Activated T-helper 1 cell treated with anti-CD3 and anti-CD28 coated beads, Interleukin-2, amount 50 U/mL, for 16 hours (primary cell): ENCODE results near the gene SLC38A10.

Source experiments
- DNase-seq, 2 donors: peaks; one replicate each; pipeline ENCODE4 v3.0.0-alpha.2; 2020; ENCODE audit warnings: low read depth in 1 of 2, low spot score in 1 of 2

Gene SLC38A10

DNA sequence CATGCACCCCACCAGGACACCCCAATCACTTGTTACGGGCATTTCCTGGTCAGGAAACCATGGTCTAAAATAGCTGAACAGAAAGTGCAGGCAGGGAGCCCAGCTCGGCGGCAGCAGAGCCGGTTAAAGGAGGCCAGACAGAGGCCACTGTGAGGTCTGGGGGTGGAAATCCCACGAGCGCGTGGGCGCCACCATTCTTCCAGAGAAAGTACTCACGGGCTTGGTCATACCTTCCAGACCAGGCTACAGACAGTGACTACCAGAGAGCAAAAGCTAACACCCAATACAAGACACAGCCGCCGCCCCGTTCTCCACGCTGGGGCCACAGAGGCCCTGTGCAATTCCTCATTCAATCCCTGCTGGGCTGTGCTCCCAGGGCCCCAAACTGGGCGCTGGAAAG is 84.2 kb downstream of the SLC38A10 start:
- DNase-seq = no peak

DNA sequence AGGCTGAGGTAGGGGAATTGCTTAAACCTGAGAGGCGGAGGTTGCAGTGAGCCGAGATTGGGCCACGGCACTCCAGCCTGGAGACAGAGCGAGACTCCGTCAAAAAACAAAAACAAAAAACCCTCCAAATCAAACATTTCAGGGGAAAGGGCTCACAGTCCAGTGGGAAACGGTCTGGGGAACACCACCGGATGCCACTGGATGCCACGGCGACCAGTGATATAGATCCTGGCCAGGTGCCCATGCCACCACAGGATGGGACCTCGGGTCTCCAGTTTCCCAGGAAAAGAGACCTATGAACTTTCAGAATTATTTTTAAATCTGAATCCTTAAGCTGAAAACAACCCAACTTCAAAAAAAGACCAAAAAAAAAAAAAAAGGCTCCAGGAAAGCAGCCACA is 84.6 kb downstream of the SLC38A10 start:
- no peak for DNase-seq

DNA sequence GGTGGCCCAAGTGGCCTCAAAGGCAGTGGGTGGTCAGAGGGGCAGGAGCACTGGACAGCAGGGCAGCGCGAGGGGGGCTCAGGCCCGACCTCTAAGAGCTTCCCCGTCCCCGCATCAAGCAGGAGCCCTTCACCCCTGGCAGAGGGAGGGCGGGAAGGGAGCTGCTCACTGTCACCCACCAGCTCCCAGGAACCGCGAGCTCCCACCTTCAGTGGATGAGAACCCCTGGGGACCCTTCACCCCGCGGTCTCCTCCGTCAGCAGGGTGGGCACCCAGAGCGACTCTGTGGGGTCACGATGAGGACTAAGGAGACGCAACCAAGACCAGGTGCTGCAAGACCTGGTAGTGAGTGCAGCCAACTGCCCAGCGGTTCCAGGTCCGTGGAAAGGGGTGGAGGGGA is 86.0 kb downstream of the SLC38A10 start:
- no peak for DNase-seq

DNA sequence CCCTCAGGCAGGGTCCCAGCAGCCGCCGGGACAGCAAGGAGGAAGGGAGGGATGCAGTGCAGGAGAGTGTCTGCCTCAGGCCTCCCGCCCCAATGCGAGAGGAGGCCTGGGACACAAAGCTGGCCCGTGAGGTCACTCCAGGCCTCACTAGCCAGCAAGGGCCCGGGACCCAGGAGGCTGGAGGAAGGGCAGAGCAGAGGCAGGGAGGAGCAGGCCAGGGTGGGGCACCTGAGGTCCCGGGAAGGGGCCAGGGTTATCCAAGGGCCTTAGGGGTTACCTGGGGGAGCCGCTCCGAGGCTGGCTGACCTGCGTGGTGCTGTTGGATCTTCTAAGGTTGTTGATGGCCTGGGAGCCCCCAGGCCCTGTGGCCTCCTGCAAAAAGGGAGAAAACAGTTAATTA is 86.5 kb downstream of the SLC38A10 start:
- no peak for DNase-seq

DNA sequence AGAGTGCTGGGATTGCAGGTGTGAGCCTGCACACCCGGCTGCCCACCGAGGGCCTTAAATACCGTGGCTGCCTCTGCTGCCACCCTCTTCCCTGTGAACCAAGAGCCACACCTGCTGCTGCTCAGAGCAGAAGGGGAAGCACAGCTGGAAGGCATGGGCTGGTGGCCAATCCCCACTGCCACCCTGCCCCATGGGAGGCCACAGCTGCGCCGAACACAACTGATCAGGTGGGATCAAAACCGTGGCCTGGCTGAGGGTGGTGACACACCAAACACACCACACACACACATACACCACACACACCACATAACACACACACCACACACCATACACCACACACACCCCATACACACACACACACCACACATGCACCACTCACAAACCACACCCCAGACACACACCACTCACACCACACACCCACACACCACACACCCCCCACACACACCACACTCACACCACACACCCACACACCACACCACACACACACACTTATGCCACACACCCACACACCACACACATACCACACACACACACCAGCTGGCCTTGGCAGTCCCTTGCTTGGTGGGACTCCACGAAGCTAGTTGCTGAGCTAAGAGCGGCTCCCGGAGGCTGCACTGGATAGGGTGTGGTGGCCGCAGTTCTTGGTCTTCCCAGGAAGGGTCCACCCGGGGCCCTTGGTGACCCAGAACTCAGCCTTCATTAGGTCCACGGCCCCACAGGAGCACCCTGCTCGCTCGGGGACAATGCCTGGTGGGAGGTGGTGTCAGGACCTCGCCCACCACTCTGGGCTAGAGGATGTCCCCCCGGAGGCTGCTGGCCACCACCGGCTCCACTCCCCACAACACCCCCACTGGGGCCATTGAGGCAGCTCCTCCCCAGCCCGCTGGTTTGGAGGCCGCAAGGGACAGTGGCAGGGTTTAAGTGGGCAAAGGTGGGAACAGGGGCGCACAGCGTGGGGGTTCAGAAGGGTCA is 87.2 kb downstream of the SLC38A10 start:
- no peak for DNase-seq

DNA sequence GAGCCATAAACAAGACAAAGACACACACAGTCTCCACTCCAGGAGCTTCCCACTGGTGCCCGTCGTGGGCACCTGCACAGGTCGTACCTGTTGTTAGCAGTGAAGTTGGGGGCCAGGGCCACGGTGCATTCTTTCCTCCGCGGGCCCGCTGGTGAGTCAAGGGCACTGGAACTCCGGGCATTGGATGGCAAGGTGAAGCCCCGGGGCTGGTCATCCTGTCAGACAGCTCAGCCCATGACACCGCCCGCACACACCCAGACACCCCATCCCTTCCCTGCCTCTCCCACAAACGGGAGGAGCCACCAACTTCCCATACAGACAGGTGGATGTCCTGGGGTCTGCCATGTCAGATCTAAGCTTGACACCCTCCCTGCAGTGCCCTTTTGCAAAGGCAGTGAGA is 88.5 kb downstream of the SLC38A10 start:
- no peak for DNase-seq

DNA sequence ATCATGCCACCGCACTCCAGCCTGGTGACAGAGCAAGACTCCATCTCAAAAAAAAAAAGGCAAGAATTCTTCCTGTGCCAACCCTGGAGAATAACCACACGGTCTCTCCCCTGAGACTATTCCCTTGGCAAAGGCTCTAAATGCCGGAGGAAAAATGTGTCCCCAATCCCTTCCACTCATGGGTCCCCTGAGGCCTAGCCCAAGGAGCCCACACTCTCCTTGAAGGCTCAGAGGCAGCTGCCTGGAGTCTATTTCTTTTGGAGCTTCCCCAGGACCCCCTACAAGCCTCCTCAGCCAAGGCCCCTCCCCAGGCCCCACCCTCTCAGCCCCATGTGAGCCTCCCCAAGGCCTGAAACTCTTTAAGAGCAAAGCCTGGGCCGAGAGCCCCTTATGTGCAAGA is 88.9 kb downstream of the SLC38A10 start:
- no peak for DNase-seq

DNA sequence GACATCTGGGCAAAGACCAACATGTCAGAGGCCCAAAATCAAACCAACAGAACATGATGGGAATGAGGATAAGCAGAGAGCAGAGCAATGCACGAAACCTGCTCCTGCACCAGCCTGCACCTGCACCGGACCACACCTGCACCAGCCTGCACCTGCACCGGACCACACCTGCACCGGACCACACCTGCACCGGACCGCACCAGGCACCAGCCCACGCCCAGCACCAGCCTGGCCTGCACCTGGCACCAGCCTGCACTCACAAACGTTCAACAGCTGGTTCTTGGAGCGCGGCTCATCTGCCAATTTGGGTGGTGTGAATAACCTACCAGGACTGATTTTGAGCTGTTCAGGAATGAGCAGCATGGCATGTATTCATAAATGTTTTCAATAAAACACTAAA is 90.5 kb downstream of the SLC38A10 start:
- DNase-seq = no peak

DNA sequence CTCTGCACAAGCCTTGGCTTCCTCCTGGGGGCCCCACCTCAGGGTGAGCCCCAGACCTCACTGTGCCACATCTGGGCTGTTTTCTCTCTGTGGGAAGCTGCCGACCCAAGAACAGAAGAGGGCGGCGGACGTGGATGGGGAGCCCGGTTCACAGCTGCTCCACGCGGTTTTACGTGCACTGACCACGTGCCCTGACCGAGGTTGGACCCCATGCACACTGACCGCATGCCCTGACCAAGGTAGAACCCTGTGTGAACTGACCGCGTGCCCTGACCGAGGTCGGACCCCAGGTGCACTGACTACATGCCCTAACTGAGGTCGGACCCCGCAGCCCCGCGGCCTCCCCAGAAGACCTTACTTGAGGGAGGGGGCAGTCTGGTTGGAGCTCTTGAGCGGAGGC is 92.0 kb downstream of the SLC38A10 start:
- no peak for DNase-seq

DNA sequence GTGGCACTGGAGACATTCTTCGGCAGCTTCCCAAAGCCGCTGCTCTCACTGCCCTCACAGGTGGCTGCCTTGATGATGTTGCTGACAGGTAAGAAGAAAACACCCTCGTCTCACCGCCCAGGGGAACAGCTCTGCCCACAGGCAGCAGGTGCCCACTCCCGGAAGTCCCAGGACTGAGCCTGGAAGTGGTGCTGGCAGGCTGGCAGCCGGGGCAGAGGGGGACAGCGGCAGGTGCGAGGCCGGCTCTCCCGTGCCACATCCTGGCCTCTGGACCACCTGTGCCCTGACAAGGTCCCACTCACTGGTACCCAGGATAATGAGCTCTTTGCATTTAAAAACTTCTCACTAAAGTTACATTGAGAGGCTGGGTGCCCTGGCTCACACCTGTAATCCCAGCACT is 92.8 kb downstream of the SLC38A10 start:
- DNase-seq = no peak

DNA sequence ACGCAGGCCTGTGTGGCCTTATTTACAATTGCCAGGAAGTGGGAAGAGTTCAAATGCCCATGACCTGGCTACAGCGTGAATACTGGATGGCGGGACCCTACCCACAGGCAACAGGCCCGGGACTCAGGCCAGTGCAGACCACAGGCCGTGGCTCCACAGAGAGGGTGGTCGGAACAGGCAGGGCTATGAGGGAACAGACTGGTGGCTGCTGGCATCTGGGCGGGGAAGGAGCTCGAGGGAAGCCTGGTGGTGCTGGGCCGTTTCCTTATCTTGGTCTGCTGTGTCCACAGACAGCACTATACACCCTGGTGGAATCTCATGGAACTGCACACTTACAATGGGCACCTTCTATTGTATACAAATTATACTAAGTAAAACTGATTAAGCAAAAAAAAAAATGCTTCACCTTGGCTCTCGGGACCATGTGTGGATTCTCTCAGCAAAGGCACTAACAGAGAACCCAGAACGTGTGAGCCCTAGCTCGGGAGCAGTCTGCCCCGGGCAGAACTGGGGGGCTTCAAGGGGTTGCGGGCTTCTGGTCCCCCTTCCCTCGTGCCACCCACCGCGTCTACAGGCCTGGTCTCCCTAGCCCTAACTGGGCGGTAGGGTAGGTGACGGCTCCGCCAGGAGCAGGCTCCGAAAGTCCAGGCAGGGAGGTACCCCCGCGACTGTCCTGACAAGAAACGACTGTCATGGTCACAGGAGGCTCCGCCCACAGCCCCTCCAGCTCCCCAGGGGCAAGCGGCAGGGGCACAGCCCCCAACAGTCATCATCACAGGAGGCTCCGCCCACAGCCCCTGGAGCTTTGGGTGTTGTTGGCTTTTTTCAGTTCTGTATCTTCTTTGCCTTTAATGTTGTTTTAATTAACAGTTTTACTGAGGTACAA is 94.2 kb downstream of the SLC38A10 start:
- no peak for DNase-seq

DNA sequence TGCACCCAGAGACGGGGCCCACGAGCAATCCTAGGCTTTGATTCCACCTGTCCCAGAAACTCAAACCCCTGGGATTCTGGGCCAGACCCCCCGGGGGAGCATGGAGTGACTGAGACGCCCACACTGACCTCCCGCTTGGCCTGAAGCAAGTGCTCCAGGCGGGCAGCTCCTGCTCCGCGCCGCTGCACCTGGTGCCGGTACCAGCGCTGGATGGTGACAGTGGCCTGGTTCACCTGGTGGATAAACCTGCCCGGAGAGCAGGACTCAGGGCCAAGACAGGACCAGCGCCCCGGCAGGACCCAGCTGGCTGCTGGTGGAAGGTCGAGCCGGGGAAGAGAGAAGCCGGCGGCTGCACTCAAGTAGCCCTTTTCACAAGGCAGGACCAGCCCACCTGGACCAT is 94.9 kb downstream of the SLC38A10 start:
- DNase-seq = no peak

DNA sequence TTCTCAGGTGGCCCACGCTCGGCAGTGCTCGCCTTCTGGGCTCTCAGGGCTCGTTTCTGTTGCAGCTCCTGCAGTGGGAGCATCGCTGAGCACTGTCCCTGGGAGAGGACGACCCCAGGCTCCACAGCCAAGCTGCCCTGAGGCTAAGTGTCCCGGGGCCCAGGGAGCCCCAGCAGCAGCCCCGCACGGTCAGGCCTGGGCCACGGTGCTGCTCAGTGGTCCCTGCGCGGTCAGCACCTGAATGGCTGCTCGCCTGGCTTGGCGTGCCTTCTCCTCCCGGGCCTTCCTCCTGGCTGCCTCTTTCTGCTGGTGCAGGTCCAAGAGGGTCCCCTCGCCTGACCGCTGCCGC is 95.7 kb downstream of the SLC38A10 start:
- DNase-seq = no peak

DNA sequence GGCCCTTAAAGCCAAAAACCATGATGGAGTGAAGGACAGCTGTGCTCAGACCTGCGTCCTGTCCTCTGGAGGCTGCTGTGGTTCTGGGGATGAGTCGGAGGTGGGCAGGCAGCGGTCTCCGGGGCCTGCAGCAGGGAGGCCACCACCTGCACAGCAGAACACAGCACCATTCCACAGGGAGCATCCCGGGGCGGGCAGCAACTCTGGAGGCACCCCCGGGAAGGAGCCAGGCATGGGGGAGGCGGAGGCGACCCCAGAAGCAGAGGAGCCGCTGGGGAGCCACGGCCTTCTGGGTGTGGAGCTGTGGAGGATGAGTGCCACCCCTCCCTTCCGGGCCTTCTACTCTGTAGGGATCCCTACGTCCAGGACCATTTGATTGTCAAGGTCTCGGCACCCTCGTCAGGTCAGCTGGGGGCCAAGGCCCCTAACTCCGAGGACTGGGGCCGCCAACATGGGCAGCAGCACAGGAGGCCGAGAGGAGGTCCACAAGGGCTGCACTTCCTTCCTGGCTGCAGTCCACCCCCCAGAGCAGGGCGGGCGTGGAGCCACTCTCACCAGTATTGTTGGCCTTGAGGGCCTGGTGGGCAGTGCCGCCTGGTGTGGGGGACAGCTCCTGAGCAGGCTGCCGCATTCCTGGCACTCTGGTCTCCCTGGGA is 96.2 kb downstream of the SLC38A10 start:
- no peak for DNase-seq

DNA sequence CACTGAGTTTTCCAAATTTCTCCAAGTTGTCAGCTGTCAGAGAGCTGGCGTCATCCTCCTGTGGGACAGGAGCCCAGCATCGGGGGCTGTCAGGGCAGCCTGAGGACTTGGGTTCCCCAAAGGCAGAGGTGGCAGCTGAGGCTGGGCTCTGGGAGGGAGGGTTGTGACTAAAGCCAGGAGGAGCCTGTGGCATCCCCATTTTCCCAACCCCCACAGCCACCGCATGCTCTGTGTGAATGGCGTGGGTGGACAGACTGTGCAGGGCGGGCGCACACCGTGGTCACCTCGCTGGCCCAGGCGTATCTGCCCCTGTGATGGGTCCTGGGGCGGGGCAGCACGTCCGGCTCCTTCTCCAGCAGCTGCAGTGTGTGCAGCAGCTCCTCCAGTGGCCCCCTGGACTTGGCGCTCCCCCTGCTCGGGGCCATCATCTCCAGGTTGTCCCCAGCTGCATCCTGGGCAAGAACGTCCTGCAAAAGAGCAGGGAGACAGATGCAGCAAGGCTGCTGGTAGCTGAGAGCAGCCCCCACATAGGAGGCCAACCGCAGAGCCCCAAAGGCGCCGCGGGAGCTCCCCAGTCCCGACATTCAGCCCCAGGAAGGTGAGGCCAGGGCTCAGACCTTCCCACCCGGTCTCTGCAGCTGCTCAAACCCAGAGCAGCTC is 97.1 kb downstream of the SLC38A10 start:
- no peak for DNase-seq

DNA sequence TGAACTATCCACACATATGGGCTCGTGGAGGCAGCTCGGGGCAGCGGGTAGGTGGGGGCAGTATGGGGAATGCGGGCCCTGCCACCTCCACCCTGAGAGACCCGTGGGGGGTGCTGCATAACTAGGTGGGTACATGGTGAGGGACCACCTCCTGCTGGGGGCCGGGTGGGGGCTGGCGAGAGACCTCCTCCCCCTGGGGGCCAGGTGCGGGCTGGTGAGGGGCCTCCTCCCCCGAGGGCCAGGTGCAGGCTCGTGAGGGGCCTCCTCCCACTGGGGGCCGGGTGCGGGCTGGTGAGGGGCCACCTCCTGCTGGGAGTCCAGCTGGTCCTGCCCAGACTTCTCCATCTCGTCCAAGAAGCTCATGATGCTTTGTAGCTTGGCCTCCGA is 97.7 kb downstream of the SLC38A10 start:
- no peak for DNase-seq

DNA sequence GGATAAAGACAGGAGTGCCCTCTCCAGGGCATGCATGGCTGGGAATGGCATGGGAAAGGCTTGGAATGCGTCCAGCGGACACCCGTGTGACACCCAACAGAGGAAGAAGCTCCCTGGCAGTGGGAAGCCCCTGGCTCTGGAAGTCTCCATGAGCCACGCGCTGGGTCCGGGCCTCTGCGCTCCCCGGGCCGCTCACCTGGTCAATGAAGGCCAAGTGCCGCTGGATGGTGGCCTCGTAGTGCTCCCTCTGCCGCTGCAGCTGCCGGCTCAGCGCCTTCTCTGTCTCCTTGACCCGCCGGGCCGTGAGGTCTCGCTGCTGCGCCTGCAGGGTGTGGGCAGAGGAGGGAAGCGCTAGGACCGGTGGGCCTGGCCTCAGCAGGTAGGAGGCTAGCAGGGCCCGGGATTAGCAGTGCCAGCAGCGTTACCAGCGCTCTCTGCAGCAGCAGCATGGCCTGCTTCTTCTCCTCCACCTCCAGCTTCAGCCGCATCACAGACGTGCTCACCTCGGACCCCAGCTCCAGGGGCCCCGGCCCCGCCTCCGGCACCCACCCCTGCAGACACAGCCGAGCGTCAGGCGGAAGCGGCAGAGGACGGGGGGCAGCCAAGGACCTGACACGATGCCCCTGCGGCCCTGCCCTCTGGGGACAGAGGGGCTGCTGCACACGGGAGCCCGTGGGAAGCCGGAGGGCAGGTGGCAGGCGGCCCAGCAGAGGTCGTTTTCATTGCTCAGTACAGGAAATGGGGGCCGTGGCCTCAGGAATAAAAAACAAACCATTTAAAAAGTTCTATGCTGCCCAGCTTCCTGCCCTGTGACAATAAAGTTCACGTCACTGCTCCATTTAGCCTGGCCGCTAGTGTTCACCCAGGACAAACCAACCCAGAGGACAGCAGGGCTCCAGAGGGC is 98.3 kb downstream of the SLC38A10 start:
- DNase-seq = no peak

DNA sequence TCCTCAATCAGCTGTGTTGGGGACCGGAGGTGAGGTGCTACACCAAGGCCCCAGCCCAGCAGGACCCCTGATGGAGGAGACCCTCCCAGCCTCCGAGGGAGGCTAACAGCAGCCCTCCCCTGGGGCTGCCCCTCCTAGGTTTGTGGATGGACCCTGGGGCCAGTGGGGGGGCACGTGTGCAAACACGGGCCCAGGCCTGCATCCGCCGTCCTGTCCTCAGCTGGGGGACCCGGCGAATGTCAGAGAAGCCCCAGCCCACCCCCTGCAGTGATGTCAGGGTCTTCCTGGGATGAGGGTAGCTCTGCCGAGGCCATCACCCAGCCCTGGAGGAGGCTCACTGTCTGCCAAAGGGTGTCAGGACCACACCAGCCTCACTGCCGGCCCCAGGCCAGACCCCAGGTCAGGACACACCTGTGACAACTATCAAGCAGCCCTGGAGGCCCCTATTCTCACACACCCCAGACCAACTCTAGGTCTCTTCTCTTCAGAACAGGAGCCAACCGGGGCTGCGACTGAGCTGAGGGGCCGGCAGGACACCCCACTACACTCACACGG is 99.1 kb downstream of the SLC38A10 start:
- no peak for DNase-seq
